ENCODE data around the gene PCNT. TPM values are rescaled to one million over a fixed set of nuclear protein-coding genes. Genes with fewer than 3 reads are reported as not detected.

PCNT gene
- total and polyA plus RNA-seq, 2 of the 4 experiments (the other 2 are of a cell fraction) = 10.0 to 19.4 TPM

DNA sequence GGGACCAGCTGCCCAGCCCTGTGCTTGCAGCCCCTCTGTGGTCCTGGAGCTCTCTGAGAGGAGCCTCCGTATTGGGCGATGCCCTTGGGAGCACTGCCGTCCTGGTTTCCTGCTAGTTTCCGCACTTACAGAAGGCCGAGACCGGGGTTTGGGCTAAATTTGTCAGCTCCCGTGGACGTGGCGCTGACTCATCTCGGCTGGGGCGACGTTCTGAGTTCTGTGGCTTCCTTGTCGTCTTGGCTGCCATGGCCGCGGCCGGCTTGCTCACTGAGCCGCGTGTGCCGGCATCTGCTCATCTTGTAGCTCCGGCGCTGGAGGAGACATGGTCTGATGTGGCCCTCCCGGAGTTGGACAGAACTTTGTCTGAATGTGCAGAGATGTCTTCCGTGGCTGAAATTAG is 64.9 kb downstream of the PCNT start:
- Histone ChIP-seq H3K4me1 (ENCODE audit: control insufficient read depth, insufficient read depth, low read length) (no peaks in the 10 kb centered on the region), H2BK20ac (ENCODE audit: low read depth, low read length) (no peak overlapping the region), H3K4ac (ENCODE audit: low read depth, low read length) (no peak overlapping the region), H4K5ac (ENCODE audit: low read depth, low read length) (no peak overlapping the region), H2AFZ (replicated peaks; ENCODE audit: low read length, poor library complexity) (no peak overlapping the region), H3K36me3 (ENCODE audit: control insufficient read depth, insufficient read depth, low read length) (peaks cover 35% of the 10 kb centered on the region), H3K23ac (ENCODE audit: low read depth, low read length) (no peak overlapping the region), H2BK15ac (ENCODE audit: low read depth, low read length) (no peak overlapping the region), H3K14ac (replicated peaks; ENCODE audit: low read depth, low read length) (no peak overlapping the region), H3K27ac (ENCODE audit: insufficient read depth, low read length) (no peak overlapping the region), H2AK9ac (replicated peaks; ENCODE audit: low read depth, low read length, poor library complexity) (no peak overlapping the region), H3K9me1 (ENCODE audit: insufficient read depth, low read length) (no peaks in the 10 kb centered on the region; the same call in 1 of the 2 replicates), H3K79me1 (ENCODE audit: low read depth in 1 of 2, low read length in 2 of 2) (peaks cover 12 to 35% of the 10 kb centered on the region in 2 experiments), H3K56ac (ENCODE audit: extremely low read depth, insufficient read depth, low read length) (no peak overlapping the region), H4K91ac (ENCODE audit: insufficient read depth, low read depth, low read length) (no peak overlapping the region), H4K8ac (ENCODE audit: low read depth in 2 of 2, low read length in 2 of 2) (no peak overlapping the region), H2BK5ac (ENCODE audit: low read depth, low read length, poor library complexity, severe bottlenecking) (no peak overlapping the region), H4K20me1 (ENCODE audit: insufficient read depth, low read length) (peaks cover 4% of the 10 kb centered on the region; the same call in 1 of the 2 replicates), H3K18ac (ENCODE audit: low read depth, low read length) (no peak overlapping the region), H3K4me2 (ENCODE audit: low read depth, low read length) (no peak overlapping the region), H3K9ac (ENCODE audit: low read depth, low read length) (no peak overlapping the region), H2BK120ac (ENCODE audit: low read depth, low read length) (no peak overlapping the region), H3K4me3 (ENCODE audit: insufficient read depth, low read depth, low read length) (no peak overlapping the region), H3K9me3 (ENCODE audit: control insufficient read depth, insufficient read depth, low read length) (no peaks in the 10 kb centered on the region), H3K27me3 (ENCODE audit: control insufficient read depth, insufficient read depth, low read length) (no peaks in the 10 kb centered on the region), H2AK5ac (ENCODE audit: low read depth, low read length) (no peak overlapping the region)
- ChIA-PET POLR2A (ENCODE audit: unreplicated experiment) (no interaction called here), CTCF (interaction anchor here (1.0 kb wide), 1 partner anchor 23 kb away, joined by 3 read pairs; no protein-coding TSS in a partner anchor)
- dilution Hi-C loops (cut with HindIII; ENCODE audit: low sequenced_read_pairs, unreplicated experiment) (no loop called here), in situ Hi-C loops (cut with MboI; ENCODE audit: low sequenced_read_pairs) (no loop called here), intact Hi-C loops (cut with micrococcal nuclease) (no loop called here)
- BruUV-seq (replicated peaks) = no TSS peak
- no peak for DNase-seq
- 92% methylated on average over 18 of the region's 23 CpGs; no CpG with 5 or more reads in 1 of the 2 experiments for WGBS, 2 experiments (ENCODE audit: extremely low coverage in 2 of 2, insufficient read length in 1 of 2)
- TF ChIP-seq, protein P1, sequence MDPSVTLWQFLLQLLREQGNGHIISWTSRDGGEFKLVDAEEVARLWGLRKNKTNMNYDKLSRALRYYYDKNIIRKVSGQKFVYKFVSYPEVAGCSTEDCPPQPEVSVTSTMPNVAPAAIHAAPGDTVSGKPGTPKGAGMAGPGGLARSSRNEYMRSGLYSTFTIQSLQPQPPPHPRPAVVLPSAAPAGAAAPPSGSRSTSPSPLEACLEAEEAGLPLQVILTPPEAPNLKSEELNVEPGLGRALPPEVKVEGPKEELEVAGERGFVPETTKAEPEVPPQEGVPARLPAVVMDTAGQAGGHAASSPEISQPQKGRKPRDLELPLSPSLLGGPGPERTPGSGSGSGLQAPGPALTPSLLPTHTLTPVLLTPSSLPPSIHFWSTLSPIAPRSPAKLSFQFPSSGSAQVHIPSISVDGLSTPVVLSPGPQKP (IDR thresholded peaks at IDR 0.05; ENCODE audit: borderline replicate concordance, low read depth, low read length) = no peak
- TF ChIP-seq POLR2A (IDR thresholded peaks at IDR 0.05; ENCODE audit: low read depth, low read length) (no peak), CHD1 (IDR thresholded peaks at IDR 0.05; ENCODE audit: low read depth, low read length) (no peak), MAZ (IDR thresholded peaks at IDR 0.05; ENCODE audit: borderline replicate concordance, low read depth, low read length) (no peak), BHLHE40 (IDR thresholded peaks at IDR 0.05; ENCODE audit: low read depth, low read length) (no peak), FOS (IDR thresholded peaks at IDR 0.05; ENCODE audit: low read depth, low read length) (no peak), CEBPB (IDR thresholded peaks at IDR 0.05; ENCODE audit: low read depth, low read length) (no peak), RCOR1 (IDR thresholded peaks at IDR 0.05; ENCODE audit: insufficient replicate concordance, low read length) (no peak), SMC3 (IDR thresholded peaks at IDR 0.05; ENCODE audit: low read depth, low read length) (no peak), RAD21 (IDR thresholded peaks at IDR 0.05; ENCODE audit: low read length) (no peak), MXI1 (IDR thresholded peaks at IDR 0.05; ENCODE audit: borderline replicate concordance, low read depth, low read length) (no peak), RFX5 (IDR thresholded peaks at IDR 0.05; ENCODE audit: low read depth, low read length) (no peak), NFE2L2 (IDR thresholded peaks at IDR 0.05; ENCODE audit: low read depth, low read length) (no peak), MAFK (IDR thresholded peaks at IDR 0.05; ENCODE audit: low read depth, low read length) (no peak)
- TF ChIP-seq, protein P2, sequence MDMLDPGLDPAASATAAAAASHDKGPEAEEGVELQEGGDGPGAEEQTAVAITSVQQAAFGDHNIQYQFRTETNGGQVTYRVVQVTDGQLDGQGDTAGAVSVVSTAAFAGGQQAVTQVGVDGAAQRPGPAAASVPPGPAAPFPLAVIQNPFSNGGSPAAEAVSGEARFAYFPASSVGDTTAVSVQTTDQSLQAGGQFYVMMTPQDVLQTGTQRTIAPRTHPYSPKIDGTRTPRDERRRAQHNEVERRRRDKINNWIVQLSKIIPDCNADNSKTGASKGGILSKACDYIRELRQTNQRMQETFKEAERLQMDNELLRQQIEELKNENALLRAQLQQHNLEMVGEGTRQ (IDR thresholded peaks at IDR 0.05; ENCODE audit: low read depth, low read length) = no peak
- no peak for ATAC-seq (ENCODE audit: low read depth)
